ENCODE data around the gene CYP4F3.

Gene CYP4F3

GRCh38 chr19:15613338-15613737 is 27.4 kb upstream of the CYP4F3 start:
- no peak for TF ChIP-seq EP300 (IDR thresholded peaks at IDR 0.05; ENCODE audit: borderline replicate concordance)
- TF ChIP-seq REST (IDR thresholded peaks at IDR 0.05; ENCODE audit: low read depth) = no peak
- no peak for TF ChIP-seq ZBTB7A (IDR thresholded peaks at IDR 0.05; ENCODE audit: low read depth)
- TF ChIP-seq RAD21 (IDR thresholded peaks at IDR 0.05; ENCODE audit: low read depth) = no peak

GRCh38 chr19:15614507-15615379 is 26.0 kb upstream of the CYP4F3 start, which contains the start of gene CYP4F8:
Gene CYP4F8, plus strand, starts transcription at chr19:15615218. Its CDS starts 399 bp downstream, at chr19:15615617.
- TF ChIP-seq FOXM1 (IDR thresholded peaks at IDR 0.05; ENCODE audit: borderline replicate concordance, low read depth) (no peak), CEBPB (IDR thresholded peaks at IDR 0.05) (no peak), TCF12 (IDR thresholded peaks at IDR 0.05; ENCODE audit: low read depth) (no peak), ZBTB7A (IDR thresholded peaks at IDR 0.05; ENCODE audit: low read depth) (no peak), CREB1 (IDR thresholded peaks at IDR 0.05; ENCODE audit: low read depth) (no peak), USF1 (IDR thresholded peaks at IDR 0.05) (no peak), TAF1 (IDR thresholded peaks at IDR 0.05; ENCODE audit: low read depth) (no peak), REST (IDR thresholded peaks at IDR 0.05; ENCODE audit: low read depth) (no peak)

GRCh38 chr19:15615526-15615925 is 25.2 kb upstream of the CYP4F3 start:
- no peak for TF ChIP-seq TEAD4 (IDR thresholded peaks at IDR 0.05)
- TF ChIP-seq FOXM1 (IDR thresholded peaks at IDR 0.05; ENCODE audit: borderline replicate concordance, low read depth) = no peak
- no peak for TF ChIP-seq CREB1 (IDR thresholded peaks at IDR 0.05; ENCODE audit: low read depth)
- TF ChIP-seq REST (IDR thresholded peaks at IDR 0.05; ENCODE audit: low read depth) = no peak
- TF ChIP-seq ZBTB7A (IDR thresholded peaks at IDR 0.05; ENCODE audit: low read depth) = no peak
- TF ChIP-seq USF1 (IDR thresholded peaks at IDR 0.05) = no peak
- no peak for TF ChIP-seq TCF12 (IDR thresholded peaks at IDR 0.05; ENCODE audit: low read depth)
- TF ChIP-seq YY1 (IDR thresholded peaks at IDR 0.05; ENCODE audit: low read depth) = no peak
- no peak for TF ChIP-seq EGR1 (IDR thresholded peaks at IDR 0.05)
- TF ChIP-seq CEBPB (IDR thresholded peaks at IDR 0.05) = no peak
- no peak for TF ChIP-seq RAD21 (IDR thresholded peaks at IDR 0.05; ENCODE audit: low read depth)

GRCh38 chr19:15616183-15616582 is 24.5 kb upstream of the CYP4F3 start:
- TF ChIP-seq CEBPB (IDR thresholded peaks at IDR 0.05) = no peak
- TF ChIP-seq EP300 (IDR thresholded peaks at IDR 0.05; ENCODE audit: borderline replicate concordance) = no peak
- TF ChIP-seq EGR1 (IDR thresholded peaks at IDR 0.05) = no peak

GRCh38 chr19:15616627-15617270 is 23.9 kb upstream of the CYP4F3 start:
- TF ChIP-seq CEBPB (IDR thresholded peaks at IDR 0.05) (no peak), NFIC (IDR thresholded peaks at IDR 0.05) (no peak), YY1 (IDR thresholded peaks at IDR 0.05; ENCODE audit: low read depth) (no peak), TAF1 (IDR thresholded peaks at IDR 0.05; ENCODE audit: low read depth) (no peak), RAD21 (IDR thresholded peaks at IDR 0.05; ENCODE audit: low read depth) (no peak), ZBTB7A (IDR thresholded peaks at IDR 0.05; ENCODE audit: low read depth) (no peak), FOXM1 (IDR thresholded peaks at IDR 0.05; ENCODE audit: borderline replicate concordance, low read depth) (no peak), REST (IDR thresholded peaks at IDR 0.05; ENCODE audit: low read depth) (no peak), TCF12 (IDR thresholded peaks at IDR 0.05; ENCODE audit: low read depth) (no peak), EP300 (IDR thresholded peaks at IDR 0.05; ENCODE audit: borderline replicate concordance) (no peak), TEAD4 (IDR thresholded peaks at IDR 0.05) (no peak), USF1 (IDR thresholded peaks at IDR 0.05) (no peak), CREB1 (IDR thresholded peaks at IDR 0.05; ENCODE audit: low read depth) (no peak), EGR1 (IDR thresholded peaks at IDR 0.05) (no peak), MAX (IDR thresholded peaks at IDR 0.05) (no peak)

Data from Ishikawa (cell line).